ENCODE data around the gene TWNK. TPM values are rescaled to one million over a fixed set of nuclear protein-coding genes. Genes with fewer than 3 reads are reported as not detected.

The TWNK gene
- total and polyA plus RNA-seq, 2 experiments from 2014 or later: 12.2 to 29.4 TPM

GRCh38 chr10:100977436-100977835 lies 9.9 kb upstream of the TWNK start:
- no peaks in the 10 kb centered on the region for H3K9me3 Mint-ChIP-seq

More at GRCh38 chr10:100977436-100977835, 9.9 kb upstream of the TWNK start:
- Mint-ChIP-seq H3K27me3 (ENCODE audit: insufficient read depth, low read depth, poor library complexity) (peaks cover 8% of the 10 kb centered on the region), H3K36me3 (ENCODE audit: low read depth) (peaks cover 3% of the 10 kb centered on the region; the same call in 1 of the 3 replicates), H3K4me3 (no peak overlapping the region), H3K4me1 (peaks cover 9% of the 10 kb centered on the region; the same call in 2 of the 3 replicates), H3K27ac (no peak overlapping the region)
- Histone ChIP-seq H3K4me2 (no peak overlapping the region), H3K27ac (ENCODE audit: low read depth) (no peak overlapping the region), H2AFZ (no peak overlapping the region), H3K27me3 (ENCODE audit: insufficient read depth) (no peaks in the 10 kb centered on the region), H3K9me2 (ENCODE audit: insufficient read depth) (no peaks in the 10 kb centered on the region), H3K4me1 (ENCODE audit: insufficient read depth) (no peaks in the 10 kb centered on the region), H3K79me2 (replicated peaks; ENCODE audit: insufficient read depth) (no peaks in the 10 kb centered on the region), H3K4me3 (no peak overlapping the region), H4K20me1 (replicated peaks; ENCODE audit: insufficient read depth) (no peaks in the 10 kb centered on the region), H3K36me3 (ENCODE audit: insufficient read depth) (no peaks in the 10 kb centered on the region), H3F3A (replicated peaks; ENCODE audit: low read depth) (no peaks in the 10 kb centered on the region)
- no peak for DNase-seq (ENCODE audit: low spot score)
- TF ChIP-seq, protein P1, sequence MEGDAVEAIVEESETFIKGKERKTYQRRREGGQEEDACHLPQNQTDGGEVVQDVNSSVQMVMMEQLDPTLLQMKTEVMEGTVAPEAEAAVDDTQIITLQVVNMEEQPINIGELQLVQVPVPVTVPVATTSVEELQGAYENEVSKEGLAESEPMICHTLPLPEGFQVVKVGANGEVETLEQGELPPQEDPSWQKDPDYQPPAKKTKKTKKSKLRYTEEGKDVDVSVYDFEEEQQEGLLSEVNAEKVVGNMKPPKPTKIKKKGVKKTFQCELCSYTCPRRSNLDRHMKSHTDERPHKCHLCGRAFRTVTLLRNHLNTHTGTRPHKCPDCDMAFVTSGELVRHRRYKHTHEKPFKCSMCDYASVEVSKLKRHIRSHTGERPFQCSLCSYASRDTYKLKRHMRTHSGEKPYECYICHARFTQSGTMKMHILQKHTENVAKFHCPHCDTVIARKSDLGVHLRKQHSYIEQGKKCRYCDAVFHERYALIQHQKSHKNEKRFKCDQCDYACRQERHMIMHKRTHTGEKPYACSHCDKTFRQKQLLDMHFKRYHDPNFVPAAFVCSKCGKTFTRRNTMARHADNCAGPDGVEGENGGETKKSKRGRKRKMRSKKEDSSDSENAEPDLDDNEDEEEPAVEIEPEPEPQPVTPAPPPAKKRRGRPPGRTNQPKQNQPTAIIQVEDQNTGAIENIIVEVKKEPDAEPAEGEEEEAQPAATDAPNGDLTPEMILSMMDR (conservative IDR thresholded peaks at IDR 0.05; ENCODE audit: low read depth in 2 of 2): no peak
- TF ChIP-seq, protein P2, sequence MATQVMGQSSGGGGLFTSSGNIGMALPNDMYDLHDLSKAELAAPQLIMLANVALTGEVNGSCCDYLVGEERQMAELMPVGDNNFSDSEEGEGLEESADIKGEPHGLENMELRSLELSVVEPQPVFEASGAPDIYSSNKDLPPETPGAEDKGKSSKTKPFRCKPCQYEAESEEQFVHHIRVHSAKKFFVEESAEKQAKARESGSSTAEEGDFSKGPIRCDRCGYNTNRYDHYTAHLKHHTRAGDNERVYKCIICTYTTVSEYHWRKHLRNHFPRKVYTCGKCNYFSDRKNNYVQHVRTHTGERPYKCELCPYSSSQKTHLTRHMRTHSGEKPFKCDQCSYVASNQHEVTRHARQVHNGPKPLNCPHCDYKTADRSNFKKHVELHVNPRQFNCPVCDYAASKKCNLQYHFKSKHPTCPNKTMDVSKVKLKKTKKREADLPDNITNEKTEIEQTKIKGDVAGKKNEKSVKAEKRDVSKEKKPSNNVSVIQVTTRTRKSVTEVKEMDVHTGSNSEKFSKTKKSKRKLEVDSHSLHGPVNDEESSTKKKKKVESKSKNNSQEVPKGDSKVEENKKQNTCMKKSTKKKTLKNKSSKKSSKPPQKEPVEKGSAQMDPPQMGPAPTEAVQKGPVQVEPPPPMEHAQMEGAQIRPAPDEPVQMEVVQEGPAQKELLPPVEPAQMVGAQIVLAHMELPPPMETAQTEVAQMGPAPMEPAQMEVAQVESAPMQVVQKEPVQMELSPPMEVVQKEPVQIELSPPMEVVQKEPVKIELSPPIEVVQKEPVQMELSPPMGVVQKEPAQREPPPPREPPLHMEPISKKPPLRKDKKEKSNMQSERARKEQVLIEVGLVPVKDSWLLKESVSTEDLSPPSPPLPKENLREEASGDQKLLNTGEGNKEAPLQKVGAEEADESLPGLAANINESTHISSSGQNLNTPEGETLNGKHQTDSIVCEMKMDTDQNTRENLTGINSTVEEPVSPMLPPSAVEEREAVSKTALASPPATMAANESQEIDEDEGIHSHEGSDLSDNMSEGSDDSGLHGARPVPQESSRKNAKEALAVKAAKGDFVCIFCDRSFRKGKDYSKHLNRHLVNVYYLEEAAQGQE (IDR thresholded peaks at IDR 0.05; ENCODE audit: unreplicated experiment): no peak
- no peak for TF ChIP-seq EZH2 (IDR thresholded peaks at IDR 0.05; ENCODE audit: low read depth, unreplicated experiment)
- TF ChIP-seq STAT1 (IDR thresholded peaks at IDR 0.05; ENCODE audit: unreplicated experiment): no peak
- TF ChIP-seq CREB1 (CRISPR knock-in tag; IDR thresholded peaks at IDR 0.05; ENCODE audit: low read depth): no peak
- TF ChIP-seq ZNF114 (CRISPR knock-in tag; IDR thresholded peaks at IDR 0.05): no peak
- TF ChIP-seq, protein P3, sequence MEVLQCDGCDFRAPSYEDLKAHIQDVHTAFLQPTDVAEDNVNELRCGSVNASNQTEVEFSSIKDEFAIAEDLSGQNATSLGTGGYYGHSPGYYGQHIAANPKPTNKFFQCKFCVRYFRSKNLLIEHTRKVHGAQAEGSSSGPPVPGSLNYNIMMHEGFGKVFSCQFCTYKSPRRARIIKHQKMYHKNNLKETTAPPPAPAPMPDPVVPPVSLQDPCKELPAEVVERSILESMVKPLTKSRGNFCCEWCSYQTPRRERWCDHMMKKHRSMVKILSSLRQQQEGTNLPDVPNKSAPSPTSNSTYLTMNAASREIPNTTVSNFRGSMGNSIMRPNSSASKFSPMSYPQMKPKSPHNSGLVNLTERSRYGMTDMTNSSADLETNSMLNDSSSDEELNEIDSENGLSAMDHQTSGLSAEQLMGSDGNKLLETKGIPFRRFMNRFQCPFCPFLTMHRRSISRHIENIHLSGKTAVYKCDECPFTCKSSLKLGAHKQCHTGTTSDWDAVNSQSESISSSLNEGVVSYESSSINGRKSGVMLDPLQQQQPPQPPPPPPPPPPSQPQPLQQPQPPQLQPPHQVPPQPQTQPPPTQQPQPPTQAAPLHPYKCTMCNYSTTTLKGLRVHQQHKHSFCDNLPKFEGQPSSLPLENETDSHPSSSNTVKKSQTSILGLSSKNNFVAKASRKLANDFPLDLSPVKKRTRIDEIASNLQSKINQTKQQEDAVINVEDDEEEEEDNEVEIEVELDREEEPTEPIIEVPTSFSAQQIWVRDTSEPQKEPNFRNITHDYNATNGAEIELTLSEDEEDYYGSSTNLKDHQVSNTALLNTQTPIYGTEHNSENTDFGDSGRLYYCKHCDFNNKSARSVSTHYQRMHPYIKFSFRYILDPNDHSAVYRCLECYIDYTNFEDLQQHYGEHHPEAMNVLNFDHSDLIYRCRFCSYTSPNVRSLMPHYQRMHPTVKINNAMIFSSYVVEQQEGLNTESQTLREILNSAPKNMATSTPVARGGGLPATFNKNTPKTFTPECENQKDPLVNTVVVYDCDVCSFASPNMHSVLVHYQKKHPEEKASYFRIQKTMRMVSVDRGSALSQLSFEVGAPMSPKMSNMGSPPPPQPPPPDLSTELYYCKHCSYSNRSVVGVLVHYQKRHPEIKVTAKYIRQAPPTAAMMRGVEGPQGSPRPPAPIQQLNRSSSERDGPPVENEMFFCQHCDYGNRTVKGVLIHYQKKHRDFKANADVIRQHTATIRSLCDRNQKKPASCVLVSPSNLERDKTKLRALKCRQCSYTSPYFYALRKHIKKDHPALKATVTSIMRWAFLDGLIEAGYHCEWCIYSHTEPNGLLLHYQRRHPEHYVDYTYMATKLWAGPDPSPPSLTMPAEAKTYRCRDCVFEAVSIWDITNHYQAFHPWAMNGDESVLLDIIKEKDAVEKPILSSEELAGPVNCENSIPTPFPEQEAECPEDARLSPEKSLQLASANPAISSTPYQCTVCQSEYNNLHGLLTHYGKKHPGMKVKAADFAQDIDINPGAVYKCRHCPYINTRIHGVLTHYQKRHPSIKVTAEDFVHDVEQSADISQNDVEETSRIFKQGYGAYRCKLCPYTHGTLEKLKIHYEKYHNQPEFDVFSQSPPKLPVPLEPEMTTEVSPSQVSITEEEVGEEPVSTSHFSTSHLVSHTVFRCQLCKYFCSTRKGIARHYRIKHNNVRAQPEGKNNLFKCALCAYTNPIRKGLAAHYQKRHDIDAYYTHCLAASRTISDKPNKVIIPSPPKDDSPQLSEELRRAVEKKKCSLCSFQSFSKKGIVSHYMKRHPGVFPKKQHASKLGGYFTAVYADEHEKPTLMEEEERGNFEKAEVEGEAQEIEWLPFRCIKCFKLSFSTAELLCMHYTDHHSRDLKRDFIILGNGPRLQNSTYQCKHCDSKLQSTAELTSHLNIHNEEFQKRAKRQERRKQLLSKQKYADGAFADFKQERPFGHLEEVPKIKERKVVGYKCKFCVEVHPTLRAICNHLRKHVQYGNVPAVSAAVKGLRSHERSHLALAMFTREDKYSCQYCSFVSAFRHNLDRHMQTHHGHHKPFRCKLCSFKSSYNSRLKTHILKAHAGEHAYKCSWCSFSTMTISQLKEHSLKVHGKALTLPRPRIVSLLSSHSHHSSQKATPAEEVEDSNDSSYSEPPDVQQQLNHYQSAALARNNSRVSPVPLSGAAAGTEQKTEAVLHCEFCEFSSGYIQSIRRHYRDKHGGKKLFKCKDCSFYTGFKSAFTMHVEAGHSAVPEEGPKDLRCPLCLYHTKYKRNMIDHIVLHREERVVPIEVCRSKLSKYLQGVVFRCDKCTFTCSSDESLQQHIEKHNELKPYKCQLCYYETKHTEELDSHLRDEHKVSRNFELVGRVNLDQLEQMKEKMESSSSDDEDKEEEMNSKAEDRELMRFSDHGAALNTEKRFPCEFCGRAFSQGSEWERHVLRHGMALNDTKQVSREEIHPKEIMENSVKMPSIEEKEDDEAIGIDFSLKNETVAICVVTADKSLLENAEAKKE (CRISPR knock-in tag; IDR thresholded peaks at IDR 0.05): no peak
- TF ChIP-seq NANOG (IDR thresholded peaks at IDR 0.05; ENCODE audit: borderline replicate concordance): no peak
- no peak for TF ChIP-seq ETS1 (IDR thresholded peaks at IDR 0.05)
- TF ChIP-seq EZH2phosphoT487 (IDR thresholded peaks at IDR 0.05; ENCODE audit: unreplicated experiment): no peak
- no peak for TF ChIP-seq POLR2AphosphoS5 (IDR thresholded peaks at IDR 0.05; ENCODE audit: low read depth)
- no peak for TF ChIP-seq ZNF331 (CRISPR knock-in tag; IDR thresholded peaks at IDR 0.05; ENCODE audit: low read depth)
- no peak for TF ChIP-seq JUNB (IDR thresholded peaks at IDR 0.05; ENCODE audit: unreplicated experiment)
- no peak for ATAC-seq

All from GM23338 (cell line).